ENCODE measurements around the gene SPINK4.

SPINK4 gene

GRCh38 chr9:33236571-33236970 is 3.4 kb upstream of the SPINK4 start:
- no peak for DNase-seq (ENCODE audit: low spot score)
- no peak overlapping the region for H3K27ac ChIP-seq
- no peak overlapping the region for H3K4me3 ChIP-seq
- no peak for TF ChIP-seq CTCF (IDR thresholded peaks at IDR 0.05)

GRCh38 chr9:33241298-33241697 is 1.3 kb downstream of the SPINK4 start:
- DNase-seq (ENCODE audit: low spot score), result no peak
- TF ChIP-seq CTCF (IDR thresholded peaks at IDR 0.05), result no peak
- H3K4me3 ChIP-seq, result no peak overlapping the region
- no peak overlapping the region for H3K27ac ChIP-seq

GRCh38 chr9:33242609-33243134 is 2.7 kb downstream of the SPINK4 start:
- no peak for TF ChIP-seq CTCF (IDR thresholded peaks at IDR 0.05)
- Histone ChIP-seq H3K27ac (no peak overlapping the region), H3K4me3 (no peak overlapping the region)
- DNase-seq (ENCODE audit: low spot score), result no peak

- no peak for TF ChIP-seq CTCF (IDR thresholded peaks at IDR 0.05)
- Histone ChIP-seq H3K27ac (no peak overlapping the region), H3K4me3 (no peak overlapping the region)
- DNase-seq (ENCODE audit: low spot score), result no peak
Observed at GRCh38 chr9:33244137-33244784, 4.3 kb downstream of the SPINK4 start.

GRCh38 chr9:33245341-33245740 is 5.4 kb downstream of the SPINK4 start:
- H3K4me3 ChIP-seq, result no peak overlapping the region
- TF ChIP-seq CTCF (IDR thresholded peaks at IDR 0.05), result no peak
- H3K27ac ChIP-seq, result no peak overlapping the region
- DNase-seq (ENCODE audit: low spot score), result no peak

- Histone ChIP-seq H3K4me3 (no peak overlapping the region), H3K27ac (no peak overlapping the region)
- no peak for TF ChIP-seq CTCF (IDR thresholded peaks at IDR 0.05)
- no peak for DNase-seq (ENCODE audit: low spot score)
Observed at GRCh38 chr9:33246269-33246860, 6.4 kb downstream of the SPINK4 start.

- DNase-seq (ENCODE audit: low spot score), result no peak
- Histone ChIP-seq H3K4me3 (no peak overlapping the region), H3K27ac (no peak overlapping the region)
- no peak for TF ChIP-seq CTCF (IDR thresholded peaks at IDR 0.05)
Observed at GRCh38 chr9:33248606-33249005, 8.6 kb downstream of the SPINK4 start.

All from coronary artery (tissue), 2 donors.